ENCODE results near the gene DMD.
"Not testable (repeated sequence)": the region's sequence is repeated elsewhere in the genome, so short reads cannot be mapped to it uniquely, and the experiment has no call there.

Gene DMD

DNA sequence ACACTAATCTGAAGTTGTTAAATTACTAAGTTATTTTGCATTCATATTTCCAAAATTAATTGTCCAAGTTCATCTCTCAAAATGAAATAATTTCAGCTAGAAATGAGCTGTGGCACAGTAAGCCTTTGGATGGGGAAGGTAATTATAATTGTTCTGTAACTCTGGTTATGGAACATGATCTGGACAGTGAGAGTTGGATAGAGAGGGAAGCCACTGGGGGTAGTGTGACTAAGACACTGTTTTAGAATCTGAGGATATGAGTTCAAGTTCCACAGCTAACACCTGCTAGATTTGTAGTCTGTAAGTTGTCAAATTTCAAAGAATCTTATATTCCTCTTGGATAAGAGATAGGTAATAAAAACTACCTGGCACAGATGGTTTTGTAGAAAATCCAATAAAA, 49.5 kb downstream of the DMD start:
- DNase-seq (ENCODE audit: low read depth, low spot score): no peak
- no peak overlapping the region for H3K4me3 ChIP-seq (ENCODE audit: low read length)

DNA sequence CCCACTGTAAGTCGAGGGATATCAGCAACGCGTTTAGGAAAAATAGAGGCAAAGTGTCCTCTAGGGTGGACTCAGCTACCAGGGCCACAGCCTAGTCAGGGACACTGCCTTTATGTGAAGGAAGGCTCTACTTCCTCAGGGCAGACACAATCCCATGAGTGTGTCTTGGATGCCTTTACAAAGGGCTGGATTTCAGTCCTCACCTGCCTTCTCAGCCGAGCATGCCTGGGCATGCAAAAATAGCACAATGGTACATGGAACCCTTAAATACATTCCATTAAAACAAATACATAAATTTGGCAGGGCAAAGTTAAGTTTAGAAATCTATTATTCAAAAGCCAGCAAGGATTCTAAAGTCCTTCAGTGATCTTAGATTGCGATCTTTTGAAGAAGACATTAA, 51.1 kb downstream of the DMD start:
- DNase-seq (ENCODE audit: low read depth, low spot score): no peak

DNA sequence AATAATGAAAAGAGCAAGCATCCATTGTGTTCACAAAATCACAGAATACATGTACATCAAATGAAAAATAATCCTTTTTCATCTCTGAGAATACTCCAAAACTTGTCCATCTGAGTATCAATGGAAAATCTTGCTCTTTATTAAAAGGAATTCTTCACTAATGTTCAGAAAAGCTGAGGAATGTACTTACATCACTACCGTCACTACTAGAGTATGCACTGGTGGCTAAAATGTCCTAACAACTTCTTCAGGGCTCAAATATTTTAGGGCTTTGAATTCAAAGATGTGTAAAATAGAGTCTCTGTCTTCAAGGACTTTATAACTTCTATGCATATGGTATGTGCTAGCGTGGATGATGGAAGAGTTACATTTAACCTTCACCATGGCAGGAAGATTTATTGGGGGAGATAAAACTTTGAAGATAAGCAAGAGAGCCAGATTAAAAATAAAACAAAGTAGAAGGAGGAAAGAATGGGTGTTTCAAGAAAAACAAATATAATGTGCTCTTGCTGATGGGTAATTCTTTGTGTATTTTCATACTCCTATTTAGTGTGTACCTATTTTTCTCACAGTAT, 55.1 kb downstream of the DMD start:
- no peak overlapping the region for H3K4me3 ChIP-seq (ENCODE audit: low read length)
- DNase-seq (ENCODE audit: low read depth, low spot score): no peak

More for the DNA sequence above, 51.1 kb downstream of the DMD start:
- H3K4me3 ChIP-seq (ENCODE audit: low read length): no peak overlapping the region

DNA sequence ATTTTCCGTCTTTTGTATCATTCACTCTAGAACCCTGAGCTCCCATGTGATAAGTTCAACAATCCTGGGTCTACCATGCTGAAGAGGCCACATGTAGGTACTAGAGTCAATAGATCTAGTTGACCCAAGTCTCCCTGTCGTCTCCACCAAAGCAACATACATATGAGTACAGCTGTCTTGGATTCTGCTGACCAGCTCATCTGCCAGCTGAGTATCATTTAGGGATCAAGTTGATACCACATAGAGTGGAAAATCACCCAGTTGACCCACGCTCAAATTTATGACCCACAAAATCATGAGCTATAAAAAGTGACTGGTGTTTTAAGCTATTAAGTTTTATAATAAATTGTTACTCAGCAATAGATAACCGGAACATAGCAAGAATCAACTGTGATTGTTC, 61.8 kb downstream of the DMD start:
- DNase-seq (ENCODE audit: low read depth, low spot score): no peak
- H3K4me3 ChIP-seq (ENCODE audit: low read length): no peak overlapping the region

DNA sequence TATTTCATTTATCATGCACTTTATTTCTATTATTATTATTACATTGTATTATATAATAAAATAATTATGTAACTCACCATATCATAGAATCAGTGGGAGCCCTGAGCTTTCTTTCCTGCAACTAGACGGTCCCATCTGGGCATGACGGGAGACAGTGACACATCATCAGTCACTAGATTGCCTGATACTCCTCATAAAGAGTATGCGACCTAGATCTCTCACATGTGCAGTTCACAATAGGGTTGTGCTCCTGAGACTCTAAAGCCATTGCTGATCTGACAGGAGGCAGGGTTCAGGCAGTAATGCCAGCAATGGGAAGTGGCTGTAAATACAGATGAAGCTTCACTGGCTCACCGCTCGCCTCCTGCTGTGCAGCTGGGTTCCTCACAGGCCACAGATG, 62.3 kb downstream of the DMD start:
- no peak for DNase-seq (ENCODE audit: low read depth, low spot score)
- H3K4me3 ChIP-seq (ENCODE audit: low read length): no peak overlapping the region

DNA sequence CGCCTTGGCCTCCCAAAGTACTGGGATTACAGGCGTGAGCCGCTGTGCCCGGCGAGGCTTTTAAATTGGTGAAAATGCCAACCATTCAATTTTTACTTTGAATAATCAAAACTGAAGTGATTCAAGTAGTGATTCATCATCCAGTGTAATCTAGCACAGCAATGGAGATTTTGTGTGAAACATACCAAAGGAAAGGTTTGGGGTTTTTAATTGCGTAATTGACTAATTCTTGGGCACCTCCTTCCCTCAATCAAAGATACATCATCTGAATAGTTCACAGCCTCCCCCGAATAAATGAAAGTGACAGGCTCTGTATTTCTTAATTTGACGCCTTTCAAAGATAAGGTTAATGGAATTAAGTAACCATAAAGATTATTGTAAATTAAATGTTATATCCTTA, 69.0 kb downstream of the DMD start:
- no peak overlapping the region for H3K4me3 ChIP-seq (ENCODE audit: low read length)
- no peak for DNase-seq (ENCODE audit: low read depth, low spot score)

DNA sequence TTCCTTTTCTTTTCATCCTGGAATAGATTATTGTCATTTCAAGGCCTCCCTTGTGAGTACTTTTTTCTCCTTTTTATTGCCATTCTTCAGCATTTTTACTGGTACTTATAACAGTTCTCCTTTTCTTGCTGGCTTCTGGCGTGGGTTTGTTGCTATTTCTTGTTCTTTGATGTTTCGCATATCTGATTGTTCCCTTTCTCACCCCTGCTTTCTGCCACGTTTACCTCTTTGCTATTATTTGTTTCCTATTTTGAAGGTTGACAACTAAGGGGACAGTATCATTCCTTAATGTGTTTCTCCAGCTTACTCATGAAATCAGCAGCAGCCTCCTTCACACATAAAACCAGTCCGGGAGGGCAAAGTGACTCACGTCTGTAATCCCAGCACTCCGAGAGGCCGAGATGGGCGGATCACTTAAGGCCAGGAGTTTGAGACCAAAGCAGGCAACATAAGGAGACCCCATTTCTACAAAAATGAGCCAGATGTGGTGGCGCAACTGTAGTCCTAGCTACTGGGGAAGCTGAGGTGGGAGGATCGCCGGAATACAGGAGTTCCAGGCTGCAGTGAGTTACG, 72.6 kb downstream of the DMD start:
- H3K4me3 ChIP-seq (ENCODE audit: low read length): no peak overlapping the region
- DNase-seq (ENCODE audit: low read depth, low spot score): no peak

DNA sequence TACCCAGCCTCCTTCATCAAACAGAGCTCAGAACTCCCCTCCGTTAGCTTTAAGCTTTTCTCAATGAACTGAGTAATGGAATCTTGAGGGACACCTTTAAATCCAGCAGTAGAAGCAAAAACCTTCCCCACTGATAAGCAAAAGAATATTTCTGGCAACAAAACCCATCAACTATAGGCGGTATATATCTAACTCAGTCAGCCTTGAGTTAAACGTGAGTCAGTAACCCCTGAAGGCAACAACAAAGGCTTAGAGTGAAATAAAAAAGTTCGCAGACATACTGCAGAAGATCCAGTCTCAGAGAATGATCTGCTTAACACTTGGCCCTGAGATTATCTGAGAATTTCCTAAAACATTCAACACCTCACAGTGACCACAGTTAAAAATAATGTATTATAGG, 77.2 kb downstream of the DMD start:
- no peak overlapping the region for H3K4me3 ChIP-seq (ENCODE audit: low read length)
- no peak for DNase-seq (ENCODE audit: low read depth, low spot score)

DNA sequence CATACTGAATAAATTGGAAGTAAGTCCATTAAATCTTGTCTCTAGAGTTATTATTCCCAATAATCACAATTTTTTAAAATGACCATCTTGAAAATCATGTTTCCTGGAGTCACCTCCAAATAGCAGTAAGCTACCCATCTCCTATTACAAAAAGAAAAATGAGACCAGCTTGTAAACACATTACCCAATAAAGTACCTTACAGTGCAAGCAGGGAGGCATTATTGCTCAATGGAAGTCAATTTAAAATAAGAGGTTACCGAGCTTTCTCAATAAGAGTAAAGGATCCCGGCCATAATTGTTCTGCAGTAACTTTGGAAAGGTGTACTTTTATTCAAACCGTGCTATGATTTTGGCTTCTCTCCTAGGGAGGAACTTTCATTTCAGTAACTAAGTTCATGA, 78.0 kb downstream of the DMD start:
- no peak for DNase-seq (ENCODE audit: low read depth, low spot score)
- H3K4me3 ChIP-seq (ENCODE audit: low read length): no peak overlapping the region

DNA sequence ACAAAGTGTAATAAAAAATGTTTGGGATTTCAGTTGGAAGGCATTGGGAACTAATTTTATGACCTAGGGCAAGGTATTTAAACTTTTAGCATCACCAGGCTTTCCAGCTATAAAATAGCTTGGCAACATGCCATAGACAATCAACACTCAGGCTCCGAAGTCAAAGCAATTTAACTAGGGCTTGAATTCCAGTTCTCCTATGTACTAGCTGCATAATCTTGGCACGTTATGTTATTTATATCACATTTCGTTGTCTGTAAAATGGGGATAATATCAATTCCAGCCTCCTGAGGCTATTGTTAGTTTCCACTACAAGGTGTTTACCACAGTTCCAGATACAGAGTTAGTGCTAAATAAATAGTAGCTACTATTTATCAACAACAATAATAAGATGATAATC, 78.8 kb downstream of the DMD start:
- H3K4me3 ChIP-seq (ENCODE audit: low read length): no peak overlapping the region
- no peak for DNase-seq (ENCODE audit: low read depth, low spot score)

DNA sequence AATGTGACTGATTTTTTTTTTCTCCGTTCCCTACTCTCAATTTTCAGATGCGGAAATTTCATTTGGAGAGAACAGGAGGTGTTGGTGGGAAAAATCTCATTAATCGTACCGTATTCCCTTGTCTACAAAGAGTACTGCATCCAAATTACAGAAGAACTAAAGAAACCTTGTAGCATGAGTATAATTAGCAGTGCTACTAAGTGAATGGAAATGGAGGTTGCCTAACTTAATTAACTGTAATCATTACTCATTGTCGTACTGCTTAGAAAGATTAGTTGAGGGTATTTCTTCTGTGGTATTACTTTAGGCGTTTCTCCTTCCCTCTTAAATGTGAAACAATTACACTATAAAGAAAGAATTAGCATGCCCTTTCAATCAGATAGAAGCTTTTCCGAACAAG, 81.7 kb downstream of the DMD start:
- no peak for DNase-seq (ENCODE audit: low read depth, low spot score)
- H3K4me3 ChIP-seq (ENCODE audit: low read length): no peak overlapping the region

DNA sequence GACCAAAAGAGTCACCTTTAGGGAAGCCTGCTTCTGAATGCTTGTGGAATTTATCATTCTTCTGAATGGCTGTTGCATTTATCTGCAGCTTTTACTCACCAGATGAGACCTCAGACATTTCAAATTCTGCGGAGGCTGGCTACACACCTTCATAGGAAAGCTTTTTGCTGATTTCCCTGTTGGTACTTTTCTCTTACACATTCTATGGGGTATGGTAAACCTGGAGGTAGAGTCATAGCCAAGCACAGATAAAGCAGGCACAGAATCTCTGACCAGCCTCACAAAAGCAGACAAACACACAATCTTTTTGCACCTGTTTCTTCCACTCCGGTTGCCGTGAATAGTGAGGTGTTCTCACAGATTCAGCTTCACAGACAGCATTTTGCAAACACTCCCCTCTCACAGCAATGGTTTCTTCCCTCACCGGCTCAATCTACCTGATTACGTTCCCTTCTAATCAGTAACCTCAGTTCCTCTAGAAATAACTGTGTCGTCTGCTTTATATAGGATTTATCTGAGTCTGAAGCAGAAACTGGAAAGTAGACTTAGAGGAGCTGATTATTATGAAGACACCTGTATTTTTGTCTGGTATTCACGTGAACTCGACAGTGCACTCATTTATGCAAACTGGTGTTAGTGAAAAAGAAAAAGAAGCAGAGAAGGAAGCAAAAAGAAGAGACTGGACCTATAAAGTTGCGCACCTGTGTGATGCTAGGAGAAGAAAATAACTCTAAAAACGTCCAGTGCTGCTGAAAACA, 83.1 kb downstream of the DMD start:
- H3K4me3 ChIP-seq (ENCODE audit: low read length): no peak overlapping the region

DNA sequence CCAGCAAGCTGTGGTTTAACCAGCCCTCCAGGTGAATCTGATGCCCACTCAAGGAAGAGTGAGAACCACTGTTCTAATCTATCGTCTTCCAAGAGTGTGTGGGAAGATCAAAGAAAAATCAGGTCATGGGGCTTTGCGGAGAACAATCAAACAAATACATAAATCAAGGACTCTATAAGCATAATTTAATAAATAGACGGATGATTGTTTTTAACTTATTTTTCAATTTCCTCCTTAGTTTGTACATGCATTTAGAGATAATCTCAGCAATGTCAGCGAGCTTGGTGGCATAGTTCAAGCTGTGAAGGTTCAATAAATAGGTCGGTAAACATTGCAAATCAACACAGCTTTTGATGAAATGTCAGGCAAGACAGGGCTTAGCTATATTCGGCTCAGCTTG, 84.9 kb downstream of the DMD start:
- no peak for DNase-seq (ENCODE audit: low read depth, low spot score)
- no peak overlapping the region for H3K4me3 ChIP-seq (ENCODE audit: low read length)

More for the DNA sequence above, 83.1 kb downstream of the DMD start:
- DNase-seq (ENCODE audit: low read depth, low spot score): no peak

DNA sequence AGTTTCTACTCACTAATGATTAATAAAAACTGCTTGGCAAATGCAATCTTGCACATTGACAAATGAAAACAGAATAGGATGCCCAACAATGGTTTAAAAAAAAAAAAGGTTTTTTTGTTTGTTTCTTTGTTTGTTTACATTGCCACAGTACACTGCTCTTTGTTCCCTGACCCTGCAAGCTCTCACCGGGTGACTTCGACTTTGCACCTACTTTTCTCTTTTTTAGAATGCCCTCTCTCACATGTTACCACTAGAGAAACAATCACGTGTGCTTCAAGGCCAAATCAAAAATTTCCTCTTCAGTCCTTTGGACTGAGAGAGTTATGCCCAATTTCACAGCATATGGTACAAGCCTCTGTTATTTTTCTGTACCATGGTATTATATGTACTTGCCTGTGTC, 101.5 kb downstream of the DMD start:
- DNase-seq (ENCODE audit: low read depth, low spot score): no peak
- no peak overlapping the region for H3K4me3 ChIP-seq (ENCODE audit: low read length)

DNA sequence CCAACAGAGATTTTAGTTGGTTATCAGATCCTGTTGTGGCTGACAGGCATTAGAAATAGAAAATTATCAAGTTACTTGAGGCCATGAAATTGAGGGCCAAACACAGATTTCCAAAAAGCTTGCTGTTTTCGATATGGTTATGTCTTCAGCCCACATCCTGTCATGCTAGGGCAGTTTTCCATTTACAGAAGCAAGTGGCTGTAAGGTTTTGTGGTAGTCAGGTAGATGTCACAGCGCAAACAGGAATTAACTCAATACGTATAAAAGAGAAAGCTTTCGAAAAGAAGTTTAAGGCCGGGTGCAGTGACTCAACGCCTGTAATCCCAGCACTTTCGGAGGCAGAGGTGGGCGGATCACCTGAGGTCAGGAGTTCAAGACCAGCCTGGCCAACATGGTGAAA, 104.6 kb downstream of the DMD start:
- H3K4me3 ChIP-seq (ENCODE audit: low read length): no peak overlapping the region
- no peak for DNase-seq (ENCODE audit: low read depth, low spot score)

DNA sequence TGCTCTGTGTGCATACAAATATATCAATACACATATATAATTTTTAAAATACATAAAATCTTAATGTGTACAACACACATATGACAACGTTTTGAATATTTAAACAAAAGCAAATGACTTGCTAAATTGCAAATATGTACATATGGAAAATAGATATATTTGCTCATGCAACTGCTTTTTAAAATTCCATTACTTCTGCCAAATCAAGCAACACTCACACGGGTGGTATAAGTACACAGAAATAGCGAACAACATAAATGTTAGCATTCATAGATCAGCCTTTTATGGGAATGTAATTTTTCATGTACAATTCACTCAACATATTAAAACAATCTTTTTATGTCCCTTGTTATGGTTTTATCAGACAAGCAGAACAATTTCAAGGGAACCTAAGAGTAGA, 116.3 kb downstream of the DMD start:
- no peak for DNase-seq (ENCODE audit: low read depth, low spot score)
- H3K4me3 ChIP-seq (ENCODE audit: low read length): no peak overlapping the region

DNA sequence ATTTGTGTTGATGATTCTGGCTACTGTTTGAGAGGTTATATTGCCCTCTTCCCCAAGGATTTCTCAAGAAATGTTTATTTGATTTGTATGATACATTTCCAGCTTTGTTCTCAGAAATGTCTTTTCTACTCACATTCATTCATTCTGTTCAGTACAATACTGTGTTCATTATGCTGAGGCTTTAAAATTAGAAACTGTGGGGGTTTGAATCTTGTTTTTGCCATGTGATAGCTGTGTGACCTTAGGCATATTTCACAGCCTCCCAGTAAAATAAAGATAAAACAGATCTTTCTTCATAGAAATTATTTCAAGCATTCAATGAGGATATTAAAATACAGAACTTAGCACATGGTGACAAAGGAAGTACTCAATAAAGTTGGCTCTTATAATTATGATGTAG, 123.9 kb downstream of the DMD start:
- H3K4me3 ChIP-seq (ENCODE audit: low read length): no peak overlapping the region
- DNase-seq (ENCODE audit: low read depth, low spot score): no peak

DNA sequence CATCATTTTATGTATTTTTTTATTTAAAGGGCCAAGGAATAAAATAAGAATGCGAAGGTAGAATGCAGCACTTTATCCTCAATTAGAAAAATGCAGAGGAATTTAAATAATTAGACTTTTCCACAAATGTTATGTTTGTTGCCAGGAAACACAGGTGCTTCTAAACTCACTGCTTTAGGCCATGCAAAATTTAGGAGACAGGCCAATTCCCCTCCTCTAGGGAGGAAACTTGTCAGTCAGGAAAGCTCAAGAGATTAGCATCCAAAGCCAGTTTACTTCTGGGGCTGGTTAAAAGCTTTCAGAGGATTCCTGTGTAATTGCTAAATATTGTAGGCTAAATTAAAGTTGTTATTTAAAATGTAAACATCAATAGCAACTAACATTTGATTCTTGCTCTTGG, 124.5 kb downstream of the DMD start:
- no peak for DNase-seq (ENCODE audit: low read depth, low spot score)
- H3K4me3 ChIP-seq (ENCODE audit: low read length): no peak overlapping the region

DNA sequence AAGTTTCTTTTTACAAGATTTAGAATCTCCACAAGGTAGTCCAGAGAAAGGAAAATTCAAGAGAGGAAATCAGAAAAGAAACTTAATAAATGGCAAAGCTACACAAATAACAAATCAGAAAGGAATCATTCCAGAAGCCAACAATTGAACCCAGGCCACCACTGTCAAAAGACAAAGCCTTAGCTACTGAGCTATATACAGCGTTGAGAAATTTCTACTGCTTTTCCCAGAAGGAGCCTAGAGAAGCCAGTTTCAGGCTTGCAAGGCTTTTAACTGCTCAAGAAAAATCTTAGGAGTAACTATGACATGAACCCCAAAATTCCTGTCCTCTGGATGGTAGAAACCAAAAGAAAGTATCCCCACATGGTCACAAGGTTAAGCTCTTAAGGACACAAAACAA, 129.0 kb downstream of the DMD start:
- H3K4me3 ChIP-seq (ENCODE audit: low read length): no peak overlapping the region
- no peak for DNase-seq (ENCODE audit: low read depth, low spot score)

DNA sequence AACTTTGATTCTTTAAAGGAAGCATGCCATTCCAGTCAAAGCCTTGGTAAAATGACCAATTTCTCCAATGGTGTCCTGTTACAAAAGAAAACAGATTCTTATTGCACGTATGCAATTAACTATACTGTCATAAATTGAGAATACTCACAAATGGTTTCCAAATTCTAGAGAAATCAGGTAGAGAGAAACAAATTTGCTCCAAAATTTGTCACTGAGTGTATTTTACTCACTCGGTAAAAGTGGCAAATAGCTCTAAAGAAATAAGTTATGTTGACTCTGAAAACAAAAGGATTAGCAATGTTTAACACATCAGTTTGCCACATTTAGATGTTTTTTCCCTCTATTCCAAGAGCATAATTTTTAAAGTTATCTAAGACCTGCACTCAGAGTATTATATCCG, 133.1 kb downstream of the DMD start:
- H3K4me3 ChIP-seq (ENCODE audit: low read length): no peak overlapping the region
- DNase-seq (ENCODE audit: low read depth, low spot score): no peak

DNA sequence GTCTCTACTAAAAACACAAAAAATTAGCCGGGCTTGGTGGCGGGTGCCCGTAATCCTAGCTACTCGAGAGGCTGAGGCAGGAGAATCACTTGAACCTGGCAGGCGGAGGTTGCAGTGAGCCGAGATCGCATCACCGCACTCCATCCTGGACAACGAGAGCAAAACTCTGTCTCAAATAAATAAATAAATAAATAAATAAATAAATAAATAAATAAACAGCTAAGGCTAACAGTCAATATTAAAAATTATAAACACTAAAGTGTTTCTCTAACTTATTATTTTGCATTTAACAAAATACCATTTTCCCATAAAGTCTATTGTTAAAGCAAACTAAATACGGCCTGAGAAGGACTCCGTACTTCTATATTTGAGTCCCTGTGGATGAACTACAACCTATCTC, 137.7 kb downstream of the DMD start:
- not testable (repeated sequence) for H3K4me3 ChIP-seq (ENCODE audit: low read length)

More for the DNA sequence above, 137.7 kb downstream of the DMD start:
- not testable (repeated sequence) for DNase-seq (ENCODE audit: low read depth, low spot score)

Measured in Jurkat, Clone E6-1 (cell line).